ENCODE results near the gene PDXDC1.
"Not testable (repeated sequence)": the region's sequence is repeated elsewhere in the genome, so short reads cannot be mapped to it uniquely, and the experiment has no call there.

PDXDC1 gene, protein sequence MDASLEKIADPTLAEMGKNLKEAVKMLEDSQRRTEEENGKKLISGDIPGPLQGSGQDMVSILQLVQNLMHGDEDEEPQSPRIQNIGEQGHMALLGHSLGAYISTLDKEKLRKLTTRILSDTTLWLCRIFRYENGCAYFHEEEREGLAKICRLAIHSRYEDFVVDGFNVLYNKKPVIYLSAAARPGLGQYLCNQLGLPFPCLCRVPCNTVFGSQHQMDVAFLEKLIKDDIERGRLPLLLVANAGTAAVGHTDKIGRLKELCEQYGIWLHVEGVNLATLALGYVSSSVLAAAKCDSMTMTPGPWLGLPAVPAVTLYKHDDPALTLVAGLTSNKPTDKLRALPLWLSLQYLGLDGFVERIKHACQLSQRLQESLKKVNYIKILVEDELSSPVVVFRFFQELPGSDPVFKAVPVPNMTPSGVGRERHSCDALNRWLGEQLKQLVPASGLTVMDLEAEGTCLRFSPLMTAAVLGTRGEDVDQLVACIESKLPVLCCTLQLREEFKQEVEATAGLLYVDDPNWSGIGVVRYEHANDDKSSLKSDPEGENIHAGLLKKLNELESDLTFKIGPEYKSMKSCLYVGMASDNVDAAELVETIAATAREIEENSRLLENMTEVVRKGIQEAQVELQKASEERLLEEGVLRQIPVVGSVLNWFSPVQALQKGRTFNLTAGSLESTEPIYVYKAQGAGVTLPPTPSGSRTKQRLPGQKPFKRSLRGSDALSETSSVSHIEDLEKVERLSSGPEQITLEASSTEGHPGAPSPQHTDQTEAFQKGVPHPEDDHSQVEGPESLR

DNA sequence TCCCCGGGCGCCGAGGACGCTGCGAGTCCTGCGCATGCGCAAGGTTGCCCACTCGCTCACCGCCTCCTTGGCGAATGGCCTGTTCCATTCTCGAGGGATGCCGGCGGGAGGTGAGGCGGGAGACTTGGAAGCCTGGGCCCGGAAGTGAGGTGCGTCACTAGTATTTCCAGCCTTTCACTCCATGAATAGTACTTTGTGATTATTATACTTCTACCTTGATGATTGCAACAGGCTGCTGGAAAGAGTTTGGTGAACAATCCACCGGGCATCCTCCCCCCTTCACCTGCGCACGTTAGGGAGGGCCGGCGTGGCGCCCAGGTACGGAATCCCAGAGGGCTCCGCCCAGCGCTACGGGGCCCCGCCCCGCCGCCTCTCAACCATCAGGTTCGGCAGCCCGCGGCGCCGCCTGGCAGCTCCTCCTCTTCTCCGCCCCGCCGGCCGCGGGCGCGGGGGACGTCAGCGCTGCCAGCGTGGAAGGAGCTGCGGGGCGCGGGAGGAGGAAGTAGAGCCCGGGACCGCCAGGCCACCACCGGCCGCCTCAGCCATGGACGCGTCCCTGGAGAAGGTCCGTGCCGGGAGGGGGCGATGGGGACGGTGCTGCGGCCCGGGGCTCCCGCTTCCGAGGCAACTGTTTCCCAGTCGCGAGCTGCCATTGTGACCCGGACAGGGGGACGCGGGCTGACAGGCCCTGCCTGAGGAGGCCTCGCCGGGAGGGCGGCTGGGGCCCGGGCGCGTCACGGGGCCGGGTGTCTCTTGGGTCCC is at the start of gene PDXDC1:
Gene PDXDC1 (plus strand): TSS at position 371 of the 762 bp plus-strand sequence. CDS start 174 bp downstream, at position 545.
- DNase-seq, result peak; percentile 94 to 100 (median 98)

DNA sequence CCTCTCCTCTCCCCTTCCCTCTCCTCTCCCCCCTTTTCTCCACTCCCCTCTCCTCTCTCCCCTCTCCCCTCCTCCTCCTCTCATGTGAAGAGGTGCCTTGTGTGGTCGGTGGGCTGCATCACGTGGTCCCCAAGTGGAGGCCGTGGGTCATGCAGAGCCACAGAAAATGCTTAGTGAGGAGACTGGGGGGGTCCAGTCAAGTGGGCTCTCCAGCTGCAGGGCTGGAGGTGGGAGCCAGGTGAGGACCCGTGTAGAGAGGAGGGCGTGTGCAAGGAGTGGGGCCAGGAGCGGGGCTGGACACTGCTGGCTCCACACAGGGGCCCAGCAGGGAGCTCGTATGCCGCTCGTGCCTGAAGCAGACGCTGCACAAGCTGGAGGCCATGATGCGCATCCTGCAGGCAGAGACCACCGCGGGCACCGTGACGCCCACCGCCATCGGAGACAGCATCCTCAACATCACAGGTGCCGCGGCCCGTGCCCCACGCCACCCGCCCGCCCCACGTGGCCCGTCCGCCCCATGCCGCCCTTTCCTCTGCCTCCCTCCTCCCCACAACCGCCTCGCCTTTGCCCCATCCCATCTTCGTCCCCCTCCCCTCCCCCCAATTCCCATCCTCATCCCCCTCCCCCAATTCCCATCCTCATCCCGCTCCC is 46.6 kb upstream of the PDXDC1 start:
- DNase-seq, result not testable (repeated sequence)

DNA sequence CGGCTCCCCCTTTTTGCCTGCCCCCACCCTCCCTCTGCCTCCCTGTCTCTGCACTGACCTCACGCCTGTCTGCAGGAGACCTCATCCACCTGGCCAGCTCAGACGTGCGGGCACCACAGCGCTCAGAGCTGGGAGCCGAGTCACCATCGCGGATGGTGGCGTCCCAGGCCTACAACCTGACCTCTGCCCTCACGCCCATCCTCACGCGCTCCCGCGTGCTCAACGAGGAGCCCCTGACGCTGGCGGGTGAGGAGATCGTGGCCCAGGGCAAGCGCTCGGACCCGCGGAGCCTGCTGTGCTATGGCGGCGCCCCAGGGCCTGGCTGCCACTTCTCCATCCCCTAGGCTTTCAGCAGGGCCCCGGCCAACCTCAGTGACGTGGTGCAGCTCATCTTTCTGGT is 45.6 kb upstream of the PDXDC1 start:
- not testable (repeated sequence) for DNase-seq

DNA sequence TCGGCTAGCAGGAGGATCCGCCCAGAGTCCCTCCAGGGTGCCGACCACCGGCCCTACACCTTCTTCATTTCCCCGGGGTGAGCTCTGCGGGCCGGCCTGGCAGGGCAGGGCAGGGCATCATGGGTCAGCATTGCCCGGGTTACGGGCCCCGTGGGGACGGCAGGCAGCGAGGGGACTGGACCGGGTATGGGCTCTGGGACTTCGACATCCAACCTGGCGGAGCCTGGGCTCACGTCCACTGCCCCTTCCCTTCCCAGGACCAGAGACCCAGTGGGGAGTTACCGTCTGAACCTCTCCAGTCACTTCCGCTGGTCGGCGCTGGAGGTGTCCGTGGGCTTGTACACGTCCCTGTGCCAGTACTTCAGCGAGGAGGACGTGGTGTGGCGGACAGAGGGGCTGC is 44.6 kb upstream of the PDXDC1 start:
- DNase-seq, result not testable (repeated sequence)

DNA sequence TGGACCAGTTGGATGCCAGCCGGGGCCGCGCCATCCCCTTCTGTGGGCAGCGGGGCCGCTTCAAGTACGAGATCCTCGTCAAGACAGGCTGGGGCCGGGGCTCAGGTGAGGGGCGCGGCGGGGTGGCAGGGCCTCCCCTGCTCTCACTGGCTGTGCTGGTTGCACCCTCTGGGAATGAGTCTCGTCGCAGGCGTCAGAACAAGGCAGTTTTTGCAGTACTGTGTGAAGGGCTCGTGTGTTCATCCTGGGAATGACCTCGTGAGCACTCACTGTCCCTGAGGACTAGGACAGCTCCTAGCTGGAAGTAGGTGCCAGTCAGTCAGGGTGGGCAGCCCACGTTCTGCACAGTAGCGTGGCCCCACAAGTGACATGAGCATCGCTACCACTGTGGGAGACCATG is 43.9 kb upstream of the PDXDC1 start:
- DNase-seq, result not testable (repeated sequence)

DNA sequence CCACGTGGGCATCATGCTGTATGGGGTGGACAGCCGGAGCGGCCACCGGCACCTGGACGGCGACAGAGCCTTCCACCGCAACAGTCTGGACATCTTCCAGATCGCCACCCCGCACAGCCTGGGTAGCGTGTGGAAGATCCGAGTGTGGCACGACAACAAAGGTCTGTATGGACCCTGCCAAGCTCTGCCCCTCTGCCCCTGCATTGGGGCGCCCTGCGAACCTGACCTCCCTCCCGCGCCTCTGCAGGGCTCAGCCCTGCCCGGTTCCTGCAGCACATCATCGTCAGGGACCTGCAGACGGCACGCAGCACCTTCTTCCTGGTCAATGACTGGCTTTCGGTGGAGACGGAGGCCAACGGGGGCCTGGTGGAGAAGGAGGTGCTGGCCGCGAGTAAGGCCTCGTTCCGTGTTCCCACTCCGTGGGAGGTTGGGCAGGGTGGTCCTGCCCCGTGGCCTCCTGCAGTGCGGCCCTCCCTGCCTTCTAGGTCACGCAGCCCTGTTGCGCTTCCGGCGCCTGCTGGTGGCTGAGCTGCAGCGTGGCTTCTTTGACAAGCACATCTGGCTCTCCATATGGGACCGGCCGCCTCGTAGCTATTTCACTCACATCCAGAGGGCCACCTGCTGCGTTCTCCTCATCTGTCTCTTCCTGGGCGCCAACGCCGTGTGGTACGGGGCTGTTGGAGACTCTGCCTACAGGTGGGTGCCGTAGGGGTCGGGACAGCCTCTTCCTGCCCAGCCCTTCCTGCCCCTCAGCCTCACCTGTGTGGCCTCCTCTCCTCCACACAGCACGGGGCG is 42.0 kb upstream of the PDXDC1 start:
- not testable (repeated sequence) for DNase-seq

DNA sequence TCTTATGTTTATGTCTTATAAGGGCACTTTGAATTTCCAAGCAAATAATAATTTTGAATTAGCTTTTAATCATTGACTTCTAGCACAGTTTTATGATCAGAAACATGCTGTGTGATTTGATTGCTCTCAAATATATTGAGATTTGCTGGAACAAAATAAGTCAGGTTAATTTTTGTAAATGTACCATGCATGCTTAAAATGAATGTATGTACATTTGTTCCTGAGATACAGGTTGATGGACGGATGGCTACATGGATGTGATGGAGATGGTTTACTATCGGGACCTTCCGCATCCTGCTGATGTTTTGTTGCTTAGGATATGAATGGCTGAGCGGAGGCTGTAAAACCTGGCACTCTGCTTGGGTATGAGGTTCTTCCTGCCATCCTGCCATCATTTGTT is 37.7 kb upstream of the PDXDC1 start, which contains the start of gene NPIPA1:
Gene NPIPA1 (plus strand): TSS at position 301 of the 400 bp plus-strand sequence. CDS start 0 bp downstream, at position 301.
- DNase-seq, result not testable (repeated sequence)

DNA sequence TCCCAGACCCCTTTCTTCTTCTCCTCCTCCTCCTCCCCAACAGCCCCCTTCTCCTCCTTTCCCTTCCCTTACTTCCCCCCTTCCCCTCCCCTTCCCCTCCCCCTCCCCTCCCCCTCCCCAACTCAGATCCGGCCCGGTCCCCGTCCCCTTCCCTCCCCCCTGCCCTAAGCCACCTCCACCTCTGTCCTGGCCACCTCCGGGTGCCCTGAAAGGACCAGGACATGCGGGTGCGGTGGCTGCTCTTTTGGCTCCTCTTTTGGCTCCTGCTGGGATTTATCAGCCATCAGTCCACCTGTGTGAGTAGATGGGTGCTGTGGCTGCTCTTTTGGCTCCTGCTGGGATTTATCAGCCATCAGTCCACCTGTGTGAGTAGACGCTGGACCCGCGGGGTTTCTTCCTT is 36.8 kb upstream of the PDXDC1 start:
- not testable (repeated sequence) for DNase-seq

DNA sequence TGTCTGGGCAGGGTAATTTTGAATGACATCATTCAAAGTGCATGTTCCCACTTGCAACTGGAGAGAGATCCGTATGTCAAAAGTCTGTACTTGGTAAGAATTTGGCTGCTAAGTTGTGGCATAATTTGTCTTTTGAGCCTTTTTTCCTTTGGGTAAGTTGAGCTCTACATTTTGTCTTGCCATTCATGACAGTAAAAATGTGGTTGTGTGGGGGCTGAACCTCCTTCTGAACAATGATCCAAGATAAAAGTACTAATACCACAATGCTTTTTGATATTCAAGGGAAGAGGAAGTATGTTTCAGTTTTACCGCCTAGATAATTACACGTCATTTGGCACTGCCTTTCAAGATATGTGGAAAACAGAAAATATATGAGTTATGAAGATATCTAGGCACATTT is 32.1 kb upstream of the PDXDC1 start:
- not testable (repeated sequence) for DNase-seq

DNA sequence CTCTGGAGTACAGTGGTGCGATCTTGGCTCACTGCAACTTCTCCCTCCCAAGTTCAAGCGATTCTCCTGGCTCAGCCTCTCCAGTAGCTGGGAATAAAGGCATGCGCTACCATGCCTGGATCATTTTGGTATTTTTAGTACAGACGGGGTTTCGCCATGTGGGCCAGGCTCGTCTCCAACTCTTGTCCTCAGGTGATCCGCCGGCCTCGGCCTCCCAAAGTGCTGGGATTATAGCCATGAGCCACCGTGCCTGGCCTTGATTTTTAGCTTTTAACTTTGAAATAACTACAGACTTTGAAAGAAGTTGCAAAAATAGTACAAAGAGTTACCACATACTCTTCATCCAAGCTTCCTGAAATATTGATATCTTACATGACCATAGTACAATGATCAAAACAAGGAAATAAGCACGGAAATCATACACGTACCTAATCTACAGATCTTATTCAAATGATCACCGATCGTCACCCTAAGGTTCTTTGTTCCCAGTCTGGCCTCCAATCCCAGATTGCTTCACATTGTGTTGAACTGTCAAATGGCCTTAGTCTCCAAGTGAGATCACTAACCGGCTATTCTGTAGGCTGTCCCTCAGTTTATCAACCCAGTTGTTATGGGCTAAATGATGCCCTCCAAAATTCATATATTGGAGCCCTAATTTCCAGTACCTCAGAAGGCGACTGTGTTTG is 19.1 kb upstream of the PDXDC1 start:
- no peak for DNase-seq

DNA sequence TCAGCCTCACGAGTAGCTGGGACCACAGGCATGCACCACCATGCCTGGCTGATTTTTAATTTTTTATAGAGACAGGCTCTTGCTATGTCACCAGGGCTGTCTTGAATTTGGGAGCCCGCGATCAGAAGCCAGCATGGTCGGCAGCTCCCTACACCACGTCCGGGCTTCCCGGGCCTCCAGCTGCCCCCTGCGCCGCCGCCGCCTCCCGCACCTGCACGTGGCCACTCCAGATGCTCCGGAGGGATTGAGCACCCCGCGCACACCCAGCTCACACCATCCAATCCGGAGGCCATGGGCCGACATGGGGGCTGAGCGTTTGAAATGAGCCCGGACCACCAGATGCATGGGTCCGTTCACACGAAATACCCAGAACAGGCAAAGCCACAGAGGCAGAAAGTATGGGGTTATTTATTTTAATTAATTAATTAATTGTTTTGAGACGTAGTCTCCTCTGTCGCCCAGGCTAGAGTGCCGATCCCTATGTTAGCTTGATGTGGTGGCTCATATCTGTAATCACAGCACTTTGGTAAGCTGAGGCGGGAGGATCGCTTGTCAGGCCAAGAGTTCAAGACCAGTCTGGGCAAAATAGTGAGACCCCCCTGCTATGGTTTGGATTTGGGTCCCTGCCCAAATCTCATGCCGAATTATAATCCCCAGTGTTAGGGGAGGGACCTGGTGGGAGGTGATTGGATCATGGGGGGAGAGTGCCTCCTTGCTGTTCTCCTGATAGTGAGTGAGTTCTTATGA is 17.1 kb upstream of the PDXDC1 start:
- DNase-seq, result no peak

DNA sequence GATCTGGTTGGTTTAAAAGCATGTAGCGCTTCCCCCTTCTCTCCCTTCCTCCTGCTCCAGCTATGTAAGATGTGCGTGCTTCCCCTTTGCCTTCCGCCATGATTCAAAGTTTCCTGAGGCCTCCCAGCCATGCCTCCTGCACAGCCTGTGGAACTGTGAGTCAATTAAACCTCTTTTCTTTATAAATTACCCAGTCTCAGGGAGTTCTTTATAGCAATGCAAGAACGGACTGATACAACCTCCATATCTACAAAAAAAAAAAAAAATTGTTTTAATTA is 16.6 kb upstream of the PDXDC1 start:
- DNase-seq, result no peak

DNA sequence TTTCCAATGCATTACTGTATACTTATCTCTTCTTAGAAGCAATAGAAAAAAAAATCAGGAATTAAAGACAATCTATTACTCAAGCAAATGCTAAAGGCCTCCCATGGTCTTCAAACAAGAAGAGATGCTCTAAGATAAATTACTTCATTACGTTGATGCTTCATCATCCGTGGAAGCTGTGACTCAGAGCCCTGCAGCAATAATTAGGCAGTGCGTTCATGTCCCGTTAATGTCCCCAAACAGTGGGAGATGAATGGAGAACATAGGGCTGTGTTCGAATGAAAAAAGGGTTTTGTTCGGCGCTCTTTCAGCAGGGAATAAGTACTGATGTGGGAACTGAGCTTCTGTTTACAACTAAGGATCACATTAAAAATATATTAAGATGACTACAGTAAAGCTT is 15.9 kb upstream of the PDXDC1 start:
- DNase-seq, result no peak

DNA sequence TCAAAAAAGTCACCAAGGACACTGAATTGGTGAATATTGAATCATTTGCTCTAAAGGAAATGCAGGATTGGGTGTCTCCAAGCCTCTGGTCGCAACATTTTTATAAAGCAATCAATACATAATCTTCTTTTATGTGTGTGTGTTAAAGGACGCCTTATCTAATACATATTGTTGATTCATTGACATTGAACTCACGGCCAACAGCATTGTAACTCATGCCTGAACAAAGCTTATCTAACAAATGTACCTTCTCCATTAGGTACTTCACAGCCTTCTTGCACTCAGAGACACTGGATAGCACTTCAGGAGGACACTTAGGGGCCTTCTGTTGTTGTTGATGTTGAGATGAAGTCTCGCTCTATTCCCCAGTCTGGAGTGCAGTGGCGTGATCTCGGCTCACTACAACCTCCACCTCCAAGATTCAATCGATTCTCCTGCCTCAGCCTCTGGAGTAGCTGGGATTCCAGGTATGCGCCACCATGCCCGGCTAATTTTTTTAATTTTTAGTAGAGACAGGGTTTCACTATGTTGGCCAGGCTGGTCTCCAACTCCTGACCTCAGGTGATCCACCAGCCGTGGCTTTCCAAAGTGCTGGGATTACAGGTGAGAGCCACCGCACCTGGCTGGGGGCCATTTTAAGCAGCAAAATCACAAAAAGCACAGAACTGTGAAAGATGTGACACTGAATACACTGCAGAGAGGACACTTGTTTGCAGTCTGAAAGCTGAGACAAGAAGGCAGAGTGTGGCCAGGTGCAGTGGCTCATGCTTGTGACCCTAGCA is 13.2 kb upstream of the PDXDC1 start:
- DNase-seq, result no peak

DNA sequence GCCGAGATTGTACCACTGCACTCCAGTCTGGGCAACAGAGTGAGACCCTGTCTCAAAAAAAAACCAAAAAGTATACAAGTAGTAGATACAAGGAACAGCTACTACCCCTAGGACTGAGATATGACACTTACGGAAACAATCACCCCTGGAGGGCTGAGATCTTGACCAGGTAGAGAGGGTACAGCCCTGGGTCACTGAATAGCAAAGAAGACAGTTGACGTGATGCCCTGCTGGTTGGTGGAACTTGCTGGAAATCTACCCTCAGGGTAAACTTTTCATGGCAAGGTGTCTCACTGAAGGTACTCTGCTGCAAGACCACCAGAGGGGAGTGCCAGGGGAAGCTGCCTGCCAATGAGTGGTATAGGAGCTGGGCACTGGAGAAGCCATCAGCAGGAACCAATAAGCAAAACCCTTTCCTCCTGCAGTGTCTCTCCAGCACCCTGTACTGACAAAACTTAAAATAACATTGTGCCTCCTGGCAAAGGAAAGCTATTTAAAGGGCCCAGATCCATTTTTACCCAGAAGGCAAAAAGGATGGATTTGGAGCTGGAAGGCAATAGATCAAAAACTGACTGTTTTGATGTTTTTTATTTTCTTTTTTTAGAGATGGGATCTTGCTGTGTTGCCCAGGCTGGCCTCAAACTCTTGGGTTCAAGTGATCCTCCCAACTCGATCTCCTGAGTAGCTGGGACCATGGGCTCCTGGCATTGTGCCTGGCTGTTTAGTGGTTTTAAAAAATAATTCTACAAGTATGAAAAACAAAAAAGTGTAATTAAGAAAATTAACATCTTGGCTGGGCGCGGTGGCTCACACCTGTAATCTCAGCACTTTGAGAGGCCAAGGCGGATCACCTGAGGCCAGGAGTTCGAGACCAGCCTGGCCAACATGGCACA is 11.3 kb upstream of the PDXDC1 start:
- no peak for DNase-seq

DNA sequence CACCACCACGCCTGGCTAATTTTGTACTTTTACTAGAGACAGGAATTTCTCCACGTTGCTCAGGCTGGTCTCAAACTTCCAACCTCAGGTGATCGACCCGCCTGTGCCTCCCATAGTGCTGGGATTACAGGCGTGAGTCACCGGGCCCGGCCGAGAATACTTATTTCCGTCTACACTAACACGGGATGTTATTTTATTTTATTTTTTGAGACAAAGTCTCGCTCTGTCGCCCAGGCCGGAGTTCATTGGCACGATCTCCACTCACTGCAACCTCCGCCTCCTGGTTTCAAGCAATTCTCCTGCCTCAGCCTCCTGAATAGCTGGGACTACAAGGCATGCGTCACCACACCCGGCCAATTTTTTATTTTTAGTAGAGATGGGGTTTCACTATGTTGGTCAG is 9.5 kb upstream of the PDXDC1 start:
- DNase-seq, result no peak

DNA sequence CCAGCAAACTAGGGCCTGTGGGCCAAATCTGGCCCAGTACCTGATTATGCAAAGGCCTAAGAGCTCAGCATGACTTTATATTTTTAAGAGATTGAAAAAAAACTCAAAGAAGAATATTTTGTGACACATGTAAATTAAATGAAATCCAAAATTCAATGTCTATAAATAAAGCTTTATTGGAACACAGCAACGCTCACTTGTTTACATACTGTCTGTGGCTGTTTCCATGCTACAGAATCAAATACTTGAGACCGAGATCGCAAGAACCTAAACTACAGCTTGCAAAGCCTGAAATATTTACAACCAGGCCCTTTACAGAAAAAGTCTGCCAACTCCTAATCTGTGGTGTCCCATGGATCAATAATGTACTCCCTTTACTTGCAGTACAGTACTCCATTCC is 5.0 kb upstream of the PDXDC1 start:
- not testable (repeated sequence) for DNase-seq

DNA sequence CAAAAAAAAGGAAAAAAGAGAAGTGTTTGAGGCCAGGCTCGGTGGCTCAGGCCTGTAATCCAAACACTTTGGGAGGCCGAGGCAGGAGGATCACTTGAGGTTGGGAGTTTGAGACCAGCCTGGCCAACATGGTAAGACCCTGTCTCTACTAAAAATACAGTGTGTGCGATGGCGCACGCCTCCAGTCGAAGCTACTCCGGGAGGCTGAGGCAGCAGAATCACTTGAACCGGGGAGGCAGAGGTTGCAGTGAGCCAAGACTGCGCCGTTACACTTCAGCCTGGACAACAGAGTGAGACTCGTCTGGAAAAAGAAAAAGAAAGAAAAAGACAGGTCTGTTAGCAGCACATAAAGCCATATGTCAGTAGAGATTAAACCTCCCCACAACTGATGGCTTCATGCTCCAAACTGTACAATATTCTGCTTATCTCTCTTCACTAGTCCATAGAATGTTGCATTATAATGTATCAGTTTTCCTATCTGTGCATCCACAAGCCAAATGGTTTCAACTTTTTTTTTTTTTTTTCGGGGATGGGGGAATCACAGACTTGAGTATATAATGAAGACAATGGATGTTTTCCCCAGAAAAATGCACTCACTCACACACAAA is 3.1 kb upstream of the PDXDC1 start:
- not testable (repeated sequence) for DNase-seq
